Glutamatergic neuron (in vitro differentiated cells): ENCODE measurements around the gene LIPI. TPM values are rescaled to one million over a fixed set of nuclear protein-coding genes. Genes with fewer than 3 reads are reported as not detected.

Experiments used
- DNase-seq: peaks from one replicate; pipeline ENCODE4 v3.0.0; 2022
- H3K27ac Mint-ChIP-seq: one replicate; pipeline ENCODE4 v1.8.0; 2020; ENCODE audit warnings: mild to moderate bottlenecking, mixed read lengths, inconsistent platforms; ENCODE audit not compliant: unreplicated experiment
- H3K27me3 Mint-ChIP-seq: one replicate; pipeline ENCODE4 v1.8.0; 2020; ENCODE audit warnings: mild to moderate bottlenecking, moderate library complexity, mixed read lengths, inconsistent platforms; ENCODE audit not compliant: unreplicated experiment
- H3K36me3 Mint-ChIP-seq: one replicate; pipeline ENCODE4 v1.8.0; 2020; ENCODE audit warnings: mild to moderate bottlenecking, mixed read lengths, inconsistent platforms; ENCODE audit not compliant: unreplicated experiment
- H3K4me1 Mint-ChIP-seq: one replicate; pipeline ENCODE4 v1.8.0; 2020; ENCODE audit warnings: mild to moderate bottlenecking, low read depth, mixed read lengths, inconsistent platforms; ENCODE audit not compliant: unreplicated experiment
- H3K4me3 Mint-ChIP-seq: one replicate; pipeline ENCODE4 v1.8.0; 2020; ENCODE audit warnings: mild to moderate bottlenecking, mixed read lengths, inconsistent platforms; ENCODE audit not compliant: unreplicated experiment
- H3K9me3 Mint-ChIP-seq: one replicate; pipeline ENCODE4 v1.8.0; 2020; ENCODE audit warnings: mild to moderate bottlenecking, moderate library complexity, mixed read lengths, inconsistent platforms; ENCODE audit not compliant: unreplicated experiment
- CTCF ChIP-seq: fragments of 200-600 bp; sonication (generic); IDR thresholded peaks from one replicate; pipeline ENCODE4 v1.5.0; 2021; ENCODE audit not compliant: partially characterized antibody, unreplicated experiment
- total RNA-seq: library from RNA; stranded (reverse); fragmentation: NEBNext Ultra II Directional; extraction: Animal tissue kit (Norgen Biotek cat#: 25700); gene quantifications from one replicate; pipeline ENCODE4 v1.2.1, GENCODE V29; 2021; ENCODE audit not compliant: unreplicated experiment

LIPI gene
- total RNA-seq, 1 donor from 2014 or later = not detected

DNA sequence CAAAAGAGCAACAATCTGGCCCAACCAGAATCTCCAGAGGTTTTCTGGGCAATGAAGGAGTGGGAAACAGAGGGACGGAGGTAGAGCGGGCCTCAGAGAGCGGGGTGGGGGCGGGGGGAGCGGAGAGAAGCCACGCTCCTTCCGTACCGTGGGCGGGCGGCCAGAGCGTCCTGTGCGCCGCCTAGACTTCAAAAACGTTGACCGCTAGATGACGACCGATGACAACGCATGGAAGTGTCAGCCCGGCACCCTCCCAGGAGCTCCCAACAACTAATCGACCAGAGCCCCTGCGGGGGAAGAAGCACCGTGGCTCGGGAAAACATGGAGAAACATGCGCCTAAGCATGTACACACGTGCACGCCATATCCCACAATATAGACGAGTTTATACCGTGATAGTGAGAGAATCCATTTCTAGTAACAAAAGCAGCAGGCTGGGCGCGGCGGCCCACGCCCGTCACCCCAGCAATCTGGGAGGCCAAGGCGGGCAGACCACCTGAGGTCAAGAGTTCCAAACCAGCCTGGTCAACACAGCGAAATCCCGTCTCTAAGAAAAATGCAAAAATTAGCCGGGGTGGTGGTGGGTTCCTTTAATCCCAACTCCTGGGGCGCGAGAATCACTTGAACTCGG lies 131.9 kb downstream of the LIPI start:
- no peak overlapping the region for H3K27ac Mint-ChIP-seq
- H3K9me3 Mint-ChIP-seq = peaks cover 4% of the 10 kb centered on the region
- DNase-seq = no peak
- no peak overlapping the region for H3K4me3 Mint-ChIP-seq
- H3K27me3 Mint-ChIP-seq = peaks cover 3% of the 10 kb centered on the region
- H3K4me1 Mint-ChIP-seq = no peaks in the 10 kb centered on the region
- no peak for TF ChIP-seq CTCF
- no peaks in the 10 kb centered on the region for H3K36me3 Mint-ChIP-seq

- no peak for DNase-seq
- TF ChIP-seq CTCF = no peak
- Mint-ChIP-seq H3K4me3 (no peak overlapping the region), H3K27ac (no peak overlapping the region), H3K36me3 (no peaks in the 10 kb centered on the region), H3K4me1 (no peaks in the 10 kb centered on the region), H3K9me3 (peaks cover 1% of the 10 kb centered on the region), H3K27me3 (peaks cover 3% of the 10 kb centered on the region)
Observed at GRCh38 chr21:14076143-14076806, 134.5 kb downstream of the LIPI start.

- no peaks in the 10 kb centered on the region for H3K36me3 Mint-ChIP-seq
- peaks cover 1% of the 10 kb centered on the region for H3K9me3 Mint-ChIP-seq
- H3K4me3 Mint-ChIP-seq = no peak overlapping the region
- H3K27ac Mint-ChIP-seq = no peak overlapping the region
- no peaks in the 10 kb centered on the region for H3K4me1 Mint-ChIP-seq
- no peak for TF ChIP-seq CTCF
- peaks cover 3% of the 10 kb centered on the region for H3K27me3 Mint-ChIP-seq
- DNase-seq = no peak
Observed at GRCh38 chr21:14075346-14076142, 135.2 kb downstream of the LIPI start.

DNA sequence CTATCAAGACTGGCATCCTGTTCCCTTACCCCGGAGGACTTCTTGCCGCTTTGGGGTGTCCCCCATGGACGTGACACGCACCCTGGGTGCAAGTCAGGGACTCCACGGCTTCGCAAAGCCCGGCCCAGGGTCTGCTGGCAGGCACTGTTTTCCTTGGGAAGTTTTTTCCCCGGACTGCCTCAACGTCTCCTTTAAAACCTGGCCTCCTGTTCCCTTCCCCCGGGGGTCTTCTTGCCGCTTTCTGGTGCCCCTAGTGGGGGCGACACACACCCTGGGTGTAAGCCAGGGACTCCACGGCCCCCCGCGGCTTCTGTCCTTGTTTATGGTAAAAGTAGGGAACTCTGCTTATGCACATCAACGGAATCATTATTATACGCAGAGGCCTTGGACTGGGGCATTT lies 136.6 kb downstream of the LIPI start:
- Mint-ChIP-seq H3K4me3 (no peak overlapping the region), H3K27ac (no peak overlapping the region), H3K9me3 (peaks cover 1% of the 10 kb centered on the region), H3K36me3 (no peaks in the 10 kb centered on the region), H3K27me3 (peaks cover 3% of the 10 kb centered on the region), H3K4me1 (no peaks in the 10 kb centered on the region)
- no peak for TF ChIP-seq CTCF
- no peak for DNase-seq
